Measurements from ENCODE around the gene LSAMP. TPM values are rescaled to one million over a fixed set of nuclear protein-coding genes. Genes with fewer than 3 reads are reported as not detected.

LSAMP gene
- total RNA-seq, 1 experiment from 2014 or later: 0.90 TPM

GRCh38 chr3:116306149-116306548 is 139.1 kb downstream of the LSAMP start:
- Histone ChIP-seq H3K9me3 (ENCODE audit: control insufficient read depth, low read depth, low read length) (no peaks in the 10 kb centered on the region), H4K91ac (ENCODE audit: insufficient read length, low read depth, low read length) (no peak overlapping the region), H3K23ac (ENCODE audit: insufficient read length, low read depth, low read length) (no peak overlapping the region), H2BK5ac (ENCODE audit: insufficient read length, low read length) (no peak overlapping the region), H3K14ac (ENCODE audit: insufficient read depth, low read length) (no peak overlapping the region), H3T11ph (ENCODE audit: low read length) (no peak overlapping the region), H3K56ac (ENCODE audit: insufficient read length, low read depth, low read length) (no peak overlapping the region), H3K23me2 (ENCODE audit: insufficient read length, low read depth, low read length, poor library complexity, severe bottlenecking) (no peaks in the 10 kb centered on the region), H2BK20ac (ENCODE audit: low read depth, low read length, poor library complexity, severe bottlenecking) (no peak overlapping the region), H3K79me2 (ENCODE audit: insufficient read depth, low read length) (no peaks in the 10 kb centered on the region), H2BK12ac (ENCODE audit: insufficient read length, low read depth, low read length) (no peak overlapping the region), H4K8ac (replicated peaks; ENCODE audit: insufficient read length, low read depth, low read length) (no peak overlapping the region), H3K79me1 (ENCODE audit: insufficient read depth, low read depth, low read length, poor library complexity, severe bottlenecking) (no peaks in the 10 kb centered on the region), H4K5ac (ENCODE audit: insufficient read length, low read depth, low read length) (no peak overlapping the region), H2AK5ac (ENCODE audit: insufficient read length, low read length) (no peak overlapping the region), H2AFZ (ENCODE audit: low read length) (no peak overlapping the region), H3K27ac (ENCODE audit: insufficient read length, low read depth, low read length) (no peak overlapping the region), H3K18ac (ENCODE audit: insufficient read length, low read depth, low read length) (no peak overlapping the region), H2BK15ac (ENCODE audit: low read depth, low read length) (no peak overlapping the region), H3K27me3 (ENCODE audit: insufficient read depth, low read length) (no peaks in the 10 kb centered on the region), H3K4me2 (ENCODE audit: insufficient read depth, insufficient read length, low read length) (no peak overlapping the region), H3K4ac (ENCODE audit: low read depth, low read length) (no peak overlapping the region), H3K4me1 (ENCODE audit: insufficient read depth, low read length) (no peaks in the 10 kb centered on the region), H4K20me1 (ENCODE audit: control insufficient read depth, insufficient read depth, insufficient read length) (no peaks in the 10 kb centered on the region), H2BK120ac (ENCODE audit: low read depth, low read length, poor library complexity, severe bottlenecking) (no peak overlapping the region), H3K9ac (ENCODE audit: extremely low read depth, insufficient read length, low read length) (no peak overlapping the region)
- Mint-ChIP-seq H3K27me3 (ENCODE audit: low read depth) (no peaks in the 10 kb centered on the region), H3K4me3 (no peak overlapping the region), H3K9me3 (no peaks in the 10 kb centered on the region), H3K27ac (no peak overlapping the region), H3K4me1 (no peaks in the 10 kb centered on the region), H3K36me3 (ENCODE audit: insufficient read depth in 1 of 3, low read depth in 3 of 3) (no peaks in the 10 kb centered on the region)
- no peak for TF ChIP-seq CTCF (conservative IDR thresholded peaks at IDR 0.05)
- no peak for DNase-seq
- no CpG with 5 or more reads among the region's 1 CpG for WGBS (ENCODE audit: extremely low coverage, insufficient read length, low lambda C conversion rate)
